Raji (cell line): ENCODE data around the gene ADTRP.

Source experiments
- POLR2A ChIP-seq: IDR thresholded peaks from 2 replicates; pipeline ENCODE4 v1.6.1; 2011; ENCODE audit warnings: low read depth, low read length, control low read depth; ENCODE audit not compliant: insufficient read depth

ADTRP gene

DNA sequence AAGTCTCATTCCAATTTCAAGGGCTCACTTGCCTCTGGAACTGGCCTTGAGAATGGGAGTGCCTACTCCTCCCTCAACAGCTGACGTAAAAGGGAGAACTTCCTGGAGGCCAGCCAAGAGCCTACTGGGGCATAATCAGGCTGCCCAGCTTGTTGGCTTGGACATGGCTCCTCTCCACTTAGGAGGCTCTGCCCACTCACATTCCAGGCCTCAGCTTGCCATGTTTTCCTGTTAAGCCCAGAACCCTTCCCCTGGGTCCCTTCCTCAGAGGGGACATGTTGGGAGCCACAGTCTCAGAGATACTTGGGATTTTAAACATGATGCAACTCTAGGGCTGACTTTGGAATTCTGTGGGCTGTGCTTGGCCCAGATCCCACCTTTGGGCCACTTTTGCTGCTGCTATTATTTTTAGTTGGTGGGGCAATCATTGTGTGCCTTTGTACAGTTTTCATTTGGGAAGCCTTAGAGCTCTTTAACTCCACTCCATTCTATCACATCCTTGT lies 31.5 kb upstream of the ADTRP start:
- TF ChIP-seq POLR2A: no peak

- no peak for TF ChIP-seq POLR2A
These were observed 29.5 kb upstream of the ADTRP start for GRCh38 chr6:11808054-11808453.

GRCh38 chr6:11806561-11807317 lies 28.1 kb upstream of the ADTRP start:
- TF ChIP-seq POLR2A: no peak

GRCh38 chr6:11805259-11806053 lies 26.9 kb upstream of the ADTRP start:
- TF ChIP-seq POLR2A: no peak

DNA sequence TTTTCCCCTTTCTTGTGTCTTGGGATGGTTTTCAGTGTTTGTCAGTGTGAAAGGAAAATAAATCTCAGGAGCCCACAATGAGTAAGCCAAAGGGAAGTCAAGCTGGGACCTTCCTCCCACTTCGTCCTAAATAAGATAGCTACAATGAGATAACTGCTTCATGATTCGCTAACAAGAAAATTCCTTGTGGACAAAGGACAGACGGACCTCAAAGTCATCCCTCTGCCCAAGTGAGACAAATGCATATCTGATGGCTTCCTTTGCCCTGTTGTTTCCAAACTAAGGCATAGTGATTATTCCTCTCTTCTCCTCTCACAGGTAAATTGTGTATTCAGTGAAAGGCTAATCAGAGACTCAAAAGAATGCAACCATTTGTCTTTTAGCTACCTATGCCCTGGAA lies 26.1 kb upstream of the ADTRP start:
- no peak for TF ChIP-seq POLR2A

DNA sequence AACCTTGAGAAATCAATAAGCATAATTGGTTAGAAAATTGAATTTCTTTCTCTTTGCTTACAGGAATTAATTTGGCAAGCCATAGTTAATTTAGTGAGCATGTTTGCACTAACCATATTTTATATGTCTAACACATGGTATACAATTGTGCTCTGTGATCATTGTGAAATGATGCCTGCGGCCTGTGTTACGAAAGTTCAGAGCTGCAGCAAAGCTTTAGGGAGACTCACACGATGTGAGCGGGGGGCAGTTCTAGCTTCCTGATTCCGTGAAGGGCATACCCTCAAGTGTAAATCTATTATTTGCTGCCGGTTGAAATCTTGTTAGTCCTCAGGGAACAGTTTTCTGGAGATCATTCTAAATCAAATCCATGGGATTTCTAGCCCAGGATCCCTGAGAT lies 25.5 kb upstream of the ADTRP start:
- no peak for TF ChIP-seq POLR2A

DNA sequence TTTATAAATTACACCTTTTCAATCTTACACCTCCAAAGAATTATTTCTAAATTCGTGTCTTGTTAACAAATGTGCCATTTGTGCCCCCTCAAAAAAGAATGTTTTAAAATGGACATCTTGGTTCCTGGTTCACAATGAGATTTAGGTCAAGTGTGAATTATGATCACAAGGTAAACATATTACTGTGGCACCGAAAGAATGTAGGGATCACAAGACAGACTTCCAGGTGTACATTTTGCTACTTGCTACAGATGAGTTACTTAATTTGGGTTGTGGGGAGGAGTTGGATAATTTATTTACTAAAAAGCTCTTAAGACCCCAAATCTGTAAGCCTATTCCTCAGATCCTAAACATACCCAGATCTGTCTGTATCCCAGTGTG lies 25.0 kb upstream of the ADTRP start:
- TF ChIP-seq POLR2A: no peak

DNA sequence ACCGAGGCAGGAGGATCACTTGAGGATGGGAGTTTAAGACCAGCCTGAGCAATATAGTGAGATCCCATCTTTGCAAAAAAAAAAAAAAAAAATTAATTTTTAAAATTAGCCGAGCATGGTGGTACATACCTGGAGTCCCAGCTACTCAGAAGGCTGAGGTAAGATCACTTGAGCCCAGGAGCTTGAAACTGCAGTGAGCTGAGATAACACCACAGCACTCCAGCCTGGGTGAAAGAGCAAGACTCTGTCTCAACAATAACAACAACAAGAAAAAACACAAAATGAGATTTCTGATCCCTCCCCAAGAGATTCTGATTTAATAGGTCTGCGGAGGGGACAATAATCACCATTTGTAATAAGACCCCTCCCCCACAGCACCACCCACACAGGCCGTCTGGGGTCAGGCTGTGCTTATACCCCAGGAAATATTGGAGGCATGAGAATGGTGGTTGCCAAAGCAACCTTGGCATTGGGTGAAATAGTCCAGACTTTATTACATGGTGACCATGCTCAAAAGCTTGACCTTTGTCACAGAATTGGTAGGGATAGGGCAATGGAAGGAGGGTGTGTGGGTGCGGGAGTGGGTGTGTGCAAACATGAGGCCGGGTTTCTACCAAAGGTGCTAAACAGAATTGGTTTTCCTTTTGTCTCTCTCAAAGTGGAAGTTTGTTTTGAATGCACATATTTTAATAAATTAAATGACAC lies 24.4 kb upstream of the ADTRP start:
- TF ChIP-seq POLR2A: no peak

- TF ChIP-seq POLR2A: no peak
These were observed 19.9 kb upstream of the ADTRP start for GRCh38 chr6:11798538-11798937.

DNA sequence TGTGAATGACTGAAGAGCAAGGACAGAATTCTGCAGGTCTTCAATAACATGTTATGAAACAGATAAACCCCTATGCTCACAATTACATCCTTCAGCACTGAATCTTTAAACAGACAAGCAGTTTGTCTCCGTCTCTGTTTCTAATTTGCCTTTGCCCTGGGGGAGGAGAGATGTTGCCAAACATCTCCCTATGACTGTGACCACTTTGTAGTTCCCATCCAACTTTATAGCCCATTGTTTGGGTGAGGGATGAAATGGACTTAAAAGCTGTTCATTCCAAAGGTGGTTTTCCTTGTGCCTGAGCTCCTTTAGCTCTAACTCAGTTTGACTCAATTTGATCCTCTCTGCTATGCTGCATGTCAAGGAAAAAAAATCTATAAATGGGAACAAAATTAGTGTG lies 19.5 kb upstream of the ADTRP start:
- no peak for TF ChIP-seq POLR2A

DNA sequence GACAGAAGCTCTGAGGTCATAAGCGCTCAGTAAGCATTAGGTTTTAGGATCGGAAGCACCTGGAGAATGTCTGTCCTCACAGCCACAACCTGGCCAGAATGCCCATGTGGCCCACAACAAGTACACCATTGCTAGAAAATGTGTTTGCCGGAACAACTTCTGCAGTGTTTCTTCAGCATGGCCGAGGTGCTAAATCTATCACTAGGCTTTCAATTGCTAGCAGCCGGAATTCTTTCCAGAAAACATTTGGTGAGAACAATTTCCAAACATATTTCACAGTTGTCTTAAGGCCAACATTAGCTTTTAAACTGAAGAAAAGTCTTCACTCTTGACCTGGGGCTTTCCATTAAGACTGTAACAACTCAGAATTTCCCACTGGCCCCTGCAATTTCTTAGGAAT lies 18.2 kb upstream of the ADTRP start:
- TF ChIP-seq POLR2A: no peak

DNA sequence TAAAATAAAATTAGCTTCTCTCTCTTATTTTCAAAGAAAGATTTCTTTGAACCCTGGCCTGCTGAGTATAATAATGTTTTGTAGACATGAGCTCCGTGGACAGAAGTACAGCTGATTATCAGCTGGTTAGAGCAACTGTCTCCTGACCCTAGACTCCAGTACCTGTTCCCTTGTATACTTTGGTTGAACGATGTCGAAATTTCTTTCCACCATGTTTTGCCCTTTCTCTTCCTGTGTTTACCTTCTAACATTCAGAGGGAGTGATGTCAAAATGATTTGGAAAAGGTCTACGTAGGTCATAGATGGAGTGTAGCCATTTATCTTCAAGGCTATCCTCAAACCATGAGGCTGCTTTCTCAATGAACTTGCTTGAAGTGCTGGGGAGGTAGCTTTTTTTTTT lies 16.8 kb upstream of the ADTRP start:
- TF ChIP-seq POLR2A: no peak

DNA sequence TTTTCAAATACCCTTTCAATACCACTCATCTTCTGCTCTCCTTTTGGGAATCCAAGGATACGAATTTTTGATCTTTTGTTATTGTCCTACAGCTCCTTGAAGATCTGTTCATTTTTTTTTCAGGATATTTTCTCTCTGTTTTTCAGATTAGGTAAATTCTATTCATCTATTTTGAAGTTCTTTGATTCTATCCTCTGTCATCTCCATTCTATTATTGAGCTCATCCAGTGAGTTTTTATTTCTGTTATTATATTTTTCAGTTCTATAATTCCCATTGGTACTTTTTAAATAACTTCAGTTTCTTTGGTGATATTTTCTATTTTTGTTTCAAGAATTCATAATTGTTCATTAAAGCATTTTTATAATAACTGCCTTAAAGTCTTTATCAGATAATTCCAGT lies 14.7 kb upstream of the ADTRP start:
- no peak for TF ChIP-seq POLR2A

GRCh38 chr6:11791354-11792107 lies 12.9 kb upstream of the ADTRP start:
- TF ChIP-seq POLR2A: no peak

DNA sequence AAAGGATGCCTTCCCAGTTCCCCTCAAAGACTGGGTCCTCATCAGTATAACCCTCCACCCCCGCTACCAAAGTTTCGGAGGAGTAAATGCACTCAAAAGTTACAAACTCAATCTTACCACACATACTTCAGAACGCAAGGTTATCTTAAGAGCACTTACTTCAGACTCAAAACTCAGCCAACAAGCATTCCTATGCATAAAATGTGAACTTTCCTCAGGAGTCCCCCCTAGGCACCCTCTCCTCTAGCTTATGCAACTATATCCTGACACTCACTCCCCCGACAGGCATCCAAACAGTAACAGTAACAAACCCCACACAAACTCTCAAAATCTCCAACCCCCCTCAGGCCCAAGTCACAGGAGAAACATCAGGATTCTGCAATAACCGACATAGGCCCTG lies 11.1 kb upstream of the ADTRP start:
- no peak for TF ChIP-seq POLR2A
